Upper lobe of left lung (tissue), 6 donors: ENCODE results near the gene MYOD1. TPM values are rescaled to one million over a fixed set of nuclear protein-coding genes. Genes with fewer than 3 reads are reported as not detected.

Source experiments
- ATAC-seq, 2 donors: fragments of 200-7000 bp; cut with Tn5 transposase; one replicate each; pipeline ENCODE4 v1.9.1; 2022; ENCODE audit warnings: mild to moderate bottlenecking in 2 of 2, moderate library complexity in 2 of 2; ENCODE audit not compliant: low FRiP score in 2 of 2
- DNase-seq, 2 donors: peaks; one replicate each; pipeline ENCODE4 v3.0.0-alpha.2; 2019 to 2020
- H3K27ac ChIP-seq, 4 donors: fragments of 200-600 bp; sonication (generic); one replicate each; pipeline ENCODE4 v1.5.1; 2016 to 2019
- H3K27me3 ChIP-seq, 4 donors: fragments of 200-600 bp; sonication (generic); one replicate each; pipeline ENCODE4 v1.5.1; 2017 to 2019
- H3K36me3 ChIP-seq, 4 donors: fragments of 200-600 bp; sonication (generic); one replicate each; pipeline ENCODE4 v1.5.1; 2016 to 2019
- H3K4me1 ChIP-seq, 4 donors: fragments of 200-600 bp; sonication (generic); one replicate each; pipeline ENCODE4 v1.5.1; 2018 to 2019
- H3K4me3 ChIP-seq, 4 donors: fragments of 200-600 bp; sonication (generic); one replicate each; pipeline ENCODE4 v1.5.1; 2017 to 2019; ENCODE audit warnings: mild to moderate bottlenecking in 2 of 4, moderate library complexity in 1 of 4
- H3K9me3 ChIP-seq, 4 donors: fragments of 200-600 bp; sonication (generic); one replicate each; pipeline ENCODE4 v1.5.1; 2018 to 2019
- EP300 ChIP-seq, 4 donors: sonication (generic); formaldehyde crosslinking; IDR thresholded peaks; one replicate each; pipeline ENCODE4 v1.5.1; 2017; ENCODE audit warnings: antibody characterized with exemption in 4 of 4, control low read depth in 2 of 4
- POLR2A ChIP-seq, 4 donors: fragments of 450-650 bp; IDR thresholded peaks; one replicate each; pipeline ENCODE4 v1.5.1; 2016 to 2017; ENCODE audit warnings: antibody characterized with exemption in 4 of 4, mild to moderate bottlenecking in 2 of 4
- POLR2AphosphoS5 ChIP-seq, 2 donors: sonication (generic); formaldehyde crosslinking; IDR thresholded peaks; one replicate each; pipeline ENCODE4 v1.5.1; 2017; ENCODE audit warnings: antibody characterized with exemption in 2 of 2
- WGBS, 2 donors: methylation state at CpG; one replicate each; pipeline ENCODE4 v1.1.5; 2017 to 2018; 5-methylcytosine and 5-hydroxymethylcytosine counted together
- total RNA-seq, 6 donors: library from RNA; depleted of rRNA in 4 of 6; stranded (reverse); fragments of >200 nt in 4 of 6; gene quantifications; one replicate each; pipeline versions ENCODE4 v1.1.0 to v1.2.1, GENCODE V29; 2016 to 2021
- TF ChIP-seq, protein P1 (sequence below), 6 experiments: fragments of 450-650 bp in 4 of 6; fragments of 200-600 bp in 2 of 6; sonication (generic) in 2 of 6; IDR thresholded peaks; one replicate each; pipeline ENCODE4 v1.5.1; 2016 to 2019; ENCODE audit warnings: antibody characterized with exemption in 6 of 6
- donor health status: DM: no; HTN: no; CAD: no; lungs with moderate emphysema.
- donor health status: DM: no; HTN: yes; CAD: no; lungs with severe emphysema.

MYOD1 gene
- total RNA-seq, 6 donors from 2014 or later = not detected

DNA sequence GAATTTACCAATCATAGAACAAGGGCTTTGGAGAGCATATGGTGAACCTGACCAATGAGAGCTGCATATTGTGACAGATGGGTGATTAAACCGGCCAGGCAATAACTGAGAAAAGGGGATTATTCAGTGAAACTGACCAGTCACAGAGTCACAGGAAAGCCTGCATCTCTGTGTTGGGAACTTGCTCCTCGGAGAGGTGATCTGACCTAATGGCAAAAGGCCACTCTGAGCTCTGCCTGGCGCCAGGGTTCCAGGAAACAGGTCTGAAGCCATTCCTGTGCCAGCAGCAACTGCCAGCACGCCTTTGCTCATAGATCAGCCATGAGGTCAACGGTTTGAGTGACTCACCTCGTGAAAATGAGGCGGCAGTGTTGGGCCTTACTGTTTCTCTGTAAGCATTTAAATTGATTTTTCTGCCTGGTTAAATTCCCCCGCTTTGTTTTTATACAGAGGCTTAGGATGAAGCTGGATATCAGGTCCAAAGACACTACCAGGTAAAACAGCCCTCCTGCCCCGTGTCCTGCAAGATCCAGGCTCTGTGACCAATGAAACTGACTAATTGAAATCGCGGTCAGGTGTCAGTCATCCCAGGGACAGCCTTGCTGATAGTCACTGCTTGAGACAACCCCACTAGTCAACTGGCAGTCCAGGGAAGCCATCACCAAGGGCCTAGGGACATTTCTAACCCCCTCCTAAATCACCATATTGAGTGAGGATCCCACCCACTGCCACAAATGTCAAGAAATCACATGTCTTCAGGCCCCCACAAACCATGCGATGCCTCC, 35.8 kb upstream of the MYOD1 start:
- H3K36me3 ChIP-seq = no peaks in the 10 kb centered on the region
- H3K27ac ChIP-seq = no peak overlapping the region
- no peaks in the 10 kb centered on the region for H3K9me3 ChIP-seq
- no peaks in the 10 kb centered on the region for H3K27me3 ChIP-seq
- no peak for TF ChIP-seq EP300 (IDR thresholded peaks at IDR 0.05)
- no peak for TF ChIP-seq POLR2A (IDR thresholded peaks at IDR 0.05)
- TF ChIP-seq, protein P1, sequence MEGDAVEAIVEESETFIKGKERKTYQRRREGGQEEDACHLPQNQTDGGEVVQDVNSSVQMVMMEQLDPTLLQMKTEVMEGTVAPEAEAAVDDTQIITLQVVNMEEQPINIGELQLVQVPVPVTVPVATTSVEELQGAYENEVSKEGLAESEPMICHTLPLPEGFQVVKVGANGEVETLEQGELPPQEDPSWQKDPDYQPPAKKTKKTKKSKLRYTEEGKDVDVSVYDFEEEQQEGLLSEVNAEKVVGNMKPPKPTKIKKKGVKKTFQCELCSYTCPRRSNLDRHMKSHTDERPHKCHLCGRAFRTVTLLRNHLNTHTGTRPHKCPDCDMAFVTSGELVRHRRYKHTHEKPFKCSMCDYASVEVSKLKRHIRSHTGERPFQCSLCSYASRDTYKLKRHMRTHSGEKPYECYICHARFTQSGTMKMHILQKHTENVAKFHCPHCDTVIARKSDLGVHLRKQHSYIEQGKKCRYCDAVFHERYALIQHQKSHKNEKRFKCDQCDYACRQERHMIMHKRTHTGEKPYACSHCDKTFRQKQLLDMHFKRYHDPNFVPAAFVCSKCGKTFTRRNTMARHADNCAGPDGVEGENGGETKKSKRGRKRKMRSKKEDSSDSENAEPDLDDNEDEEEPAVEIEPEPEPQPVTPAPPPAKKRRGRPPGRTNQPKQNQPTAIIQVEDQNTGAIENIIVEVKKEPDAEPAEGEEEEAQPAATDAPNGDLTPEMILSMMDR (IDR thresholded peaks at IDR 0.05) = no peak
- TF ChIP-seq POLR2AphosphoS5 (IDR thresholded peaks at IDR 0.05) = no peak
- ATAC-seq = peak in 1 of 2 donors; percentile 27
- WGBS, 2 donors = 77% methylated on average over 12 of the region's 12 CpGs
- no peaks in the 10 kb centered on the region for H3K4me1 ChIP-seq
- DNase-seq = no peak
- no peak overlapping the region for H3K4me3 ChIP-seq

DNA sequence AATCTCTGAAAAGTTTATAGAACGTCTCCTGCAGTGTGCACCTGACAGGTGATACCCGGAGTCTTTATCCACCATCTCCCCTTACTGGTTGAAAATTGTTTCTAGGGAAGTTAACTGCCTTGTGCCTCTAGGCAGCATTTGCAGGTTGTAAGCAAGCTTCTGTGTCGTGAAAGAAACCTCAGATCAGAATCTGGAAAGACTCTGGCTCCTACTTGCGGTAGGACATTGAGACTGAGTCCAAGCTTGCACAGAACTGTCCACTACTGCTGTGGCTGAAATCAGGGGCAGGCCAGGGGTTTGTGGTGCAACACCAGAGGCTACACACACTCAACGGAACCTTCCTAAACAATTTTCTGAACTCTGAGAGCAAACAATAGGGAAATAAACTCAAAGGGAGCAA, 34.8 kb upstream of the MYOD1 start:
- H3K4me1 ChIP-seq = no peaks in the 10 kb centered on the region
- 82 to 89% methylated on average over 5 of the region's 5 CpGs for WGBS, 2 donors

DNA sequence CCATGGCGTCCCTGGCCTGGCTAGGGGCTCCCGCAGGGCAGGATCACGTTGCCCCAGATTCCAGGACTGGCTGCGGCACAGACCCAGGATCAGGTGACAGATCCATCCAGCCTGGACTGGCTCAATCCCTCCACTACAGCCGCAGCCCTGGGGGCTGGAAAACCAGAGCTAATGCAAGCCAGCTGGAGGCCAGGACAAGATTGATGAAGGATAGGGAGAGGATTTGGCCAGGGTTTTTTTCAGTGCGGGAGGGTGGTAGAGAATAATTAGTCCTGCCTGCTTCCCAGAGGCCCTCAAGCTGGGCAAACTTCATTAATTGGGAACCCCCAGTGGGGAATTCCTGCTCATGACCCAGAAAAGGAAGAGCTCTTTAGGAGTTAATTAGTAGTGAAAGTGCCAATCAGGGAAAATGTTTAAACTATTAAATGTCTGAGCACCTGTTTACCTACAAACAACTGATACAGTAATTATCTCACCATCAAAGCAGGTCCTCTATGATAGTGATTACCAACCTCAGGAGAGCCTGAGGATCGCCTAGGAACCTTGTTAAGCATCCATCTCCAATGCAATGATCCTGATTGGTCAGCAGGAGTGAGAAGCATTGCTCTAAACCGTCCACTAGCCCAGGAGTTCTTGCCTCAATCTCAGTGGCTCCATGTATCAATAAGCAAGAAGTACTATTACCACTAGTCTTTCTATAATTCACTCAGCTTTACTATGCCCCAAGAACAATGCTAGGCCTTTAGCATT, 33.0 kb upstream of the MYOD1 start:
- H3K27ac ChIP-seq = no peak overlapping the region
- TF ChIP-seq EP300 (IDR thresholded peaks at IDR 0.05) (no peak), POLR2A (IDR thresholded peaks at IDR 0.05) (no peak), POLR2AphosphoS5 (IDR thresholded peaks at IDR 0.05) (no peak)
- TF ChIP-seq, protein P1 (IDR thresholded peaks at IDR 0.05) = no peak
- H3K4me3 ChIP-seq = no peak overlapping the region
- DNase-seq = peak in 1 of 2 donors; percentile 15
- ATAC-seq = no peak
- H3K36me3 ChIP-seq = no peaks in the 10 kb centered on the region
- WGBS, 2 donors = 38 to 41% methylated on average over 7 to 8 of the region's 8 CpGs
- no peaks in the 10 kb centered on the region for H3K9me3 ChIP-seq
- H3K27me3 ChIP-seq = no peaks in the 10 kb centered on the region
- no peaks in the 10 kb centered on the region for H3K4me1 ChIP-seq

More for the DNA sequence above, 34.8 kb upstream of the MYOD1 start:
- DNase-seq (no peak), ATAC-seq (no peak)
- H3K4me3 ChIP-seq = no peak overlapping the region
- TF ChIP-seq, protein P1 (IDR thresholded peaks at IDR 0.05) = no peak
- TF ChIP-seq POLR2A (IDR thresholded peaks at IDR 0.05) (no peak), POLR2AphosphoS5 (IDR thresholded peaks at IDR 0.05) (no peak), EP300 (IDR thresholded peaks at IDR 0.05) (no peak)
- H3K27ac ChIP-seq = no peak overlapping the region
- no peaks in the 10 kb centered on the region for H3K27me3 ChIP-seq
- no peaks in the 10 kb centered on the region for H3K36me3 ChIP-seq
- H3K9me3 ChIP-seq = no peaks in the 10 kb centered on the region

DNA sequence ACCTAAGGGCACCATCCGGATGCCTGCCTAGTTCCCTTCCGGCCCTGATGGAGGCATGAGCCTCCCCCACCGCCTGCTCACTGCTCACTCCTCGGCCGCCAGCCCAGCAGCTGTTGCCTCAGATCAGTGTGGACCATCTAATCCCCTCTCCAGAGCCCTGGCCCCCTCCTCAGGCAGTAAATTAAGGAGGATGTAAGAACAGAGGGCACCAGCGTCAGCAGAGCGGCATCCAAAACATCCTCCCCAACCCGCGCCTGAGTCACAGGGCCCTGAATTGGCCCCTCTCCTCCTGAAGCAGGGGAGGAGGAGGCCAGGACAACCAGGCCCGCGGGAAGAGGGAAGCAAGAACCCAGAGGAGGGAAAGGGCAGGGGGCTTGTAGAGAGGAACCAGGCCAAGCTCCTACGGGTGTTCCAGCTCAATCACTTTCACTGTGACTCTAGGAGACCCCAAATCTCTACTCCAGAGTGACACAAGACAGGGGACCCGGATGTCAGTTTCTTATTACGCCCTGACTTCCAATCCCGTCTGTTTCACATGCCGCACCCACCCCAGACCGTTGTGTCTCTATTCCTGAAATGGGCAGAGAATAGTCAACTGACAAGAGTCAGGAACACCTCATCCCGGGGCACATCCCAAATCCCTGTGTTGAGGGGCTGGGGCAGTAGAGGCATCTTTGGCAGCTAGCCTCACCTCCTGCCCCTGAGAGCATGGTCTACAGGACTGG, 31.3 kb upstream of the MYOD1 start:
- Histone ChIP-seq H3K4me3 (no peak overlapping the region), H3K27me3 (no peaks in the 10 kb centered on the region)
- no peak for ATAC-seq

More for the DNA sequence above, 31.3 kb upstream of the MYOD1 start:
- WGBS, 2 donors = 88 to 92% methylated on average over 15 to 18 of the region's 18 CpGs
- TF ChIP-seq POLR2A (IDR thresholded peaks at IDR 0.05) (no peak), POLR2AphosphoS5 (IDR thresholded peaks at IDR 0.05) (no peak), EP300 (IDR thresholded peaks at IDR 0.05) (no peak)
- TF ChIP-seq, protein P1 (IDR thresholded peaks at IDR 0.05) = no peak
- Histone ChIP-seq H3K27ac (no peak overlapping the region), H3K4me1 (no peaks in the 10 kb centered on the region), H3K9me3 (no peaks in the 10 kb centered on the region), H3K36me3 (no peaks in the 10 kb centered on the region)
- no peak for DNase-seq
